UCSD-AML1 (cell line): Measurements from ENCODE around the gene NDUFS1.
"Not testable (repeated sequence)": the region's sequence is repeated elsewhere in the genome, so short reads cannot be mapped to it uniquely, and the experiment has no call there.

Experiments
- DNase-seq: peaks from one replicate; lab custom pipeline; 2025; ENCODE audit not compliant: unreplicated experiment; lab: John Stamatoyannopoulos, UW

NDUFS1 gene

DNA sequence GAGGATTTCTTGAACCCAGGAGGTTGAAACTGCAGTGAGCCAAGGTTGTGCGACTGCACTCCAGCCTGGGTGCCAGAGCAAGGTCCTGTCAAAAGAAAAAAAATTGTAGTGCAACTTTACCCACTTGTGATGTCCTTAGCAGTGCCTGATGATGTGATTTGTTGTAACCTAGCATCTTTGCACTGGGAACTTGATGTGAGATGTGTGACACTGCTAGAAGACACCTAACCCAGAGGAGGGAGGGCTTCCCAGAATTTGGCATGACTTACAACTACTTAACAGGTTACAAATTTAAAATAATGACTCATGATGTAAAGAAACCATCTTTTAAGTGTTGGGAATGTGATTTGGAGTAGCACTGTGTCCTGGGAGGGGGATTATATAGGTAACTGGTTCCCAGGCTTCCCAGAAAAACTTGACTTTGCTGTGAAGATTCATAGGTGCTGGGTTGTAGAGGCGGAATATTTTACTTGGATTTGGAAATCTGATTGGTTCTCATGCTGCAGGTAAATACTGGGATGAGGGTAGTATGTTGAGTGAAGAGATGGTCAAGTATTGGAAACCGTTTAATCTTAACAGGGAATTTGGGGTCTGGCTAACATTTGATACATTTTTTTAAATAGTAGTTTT lies 4.1 kb upstream of the NDUFS1 start:
- no peak for DNase-seq

DNA sequence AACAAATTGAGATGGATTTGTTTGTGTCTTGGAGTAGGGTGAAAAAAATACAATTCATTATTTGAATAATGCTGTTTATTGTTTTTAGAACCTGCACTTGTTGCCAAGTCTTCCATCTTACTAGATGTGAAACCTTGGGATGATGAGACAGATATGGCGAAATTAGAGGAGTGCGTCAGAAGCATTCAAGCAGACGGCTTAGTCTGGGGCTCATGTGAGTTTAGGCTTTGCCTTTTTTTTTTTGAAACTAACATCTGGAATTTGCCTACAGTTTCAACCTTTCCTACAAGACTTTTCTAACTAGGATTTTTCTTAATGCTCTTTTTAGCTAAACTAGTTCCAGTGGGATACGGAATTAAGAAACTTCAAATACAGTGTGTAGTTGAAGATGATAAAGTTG lies 3.2 kb upstream of the NDUFS1 start:
- DNase-seq = not testable (repeated sequence)

GRCh38 chr2:206160807-206161179 lies 1.5 kb upstream of the NDUFS1 start:
- no peak for DNase-seq

GRCh38 chr2:206160125-206160806 lies 1.0 kb upstream of the NDUFS1 start:
- DNase-seq = no peak

GRCh38 chr2:206158563-206159345 lies 490 bp downstream of the NDUFS1 start:
- DNase-seq = no peak

DNA sequence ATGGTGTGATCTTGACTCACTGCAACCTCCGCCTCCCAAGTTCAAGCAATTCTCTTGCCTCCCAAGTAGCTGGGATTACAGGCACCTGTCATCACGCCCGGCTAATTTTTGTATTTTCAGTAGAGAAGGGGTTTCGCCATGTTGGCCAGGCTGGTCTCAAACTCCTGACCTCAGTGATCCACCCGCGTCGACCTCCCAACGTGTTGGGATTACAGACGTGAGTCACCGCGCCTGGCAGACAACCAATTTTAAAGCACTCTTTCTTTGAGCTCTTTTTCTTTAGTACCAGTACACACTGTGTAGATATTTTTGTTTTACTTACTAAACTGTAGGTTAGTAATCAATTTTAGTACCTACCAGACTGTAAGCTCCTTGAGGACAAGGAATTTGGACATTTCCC lies 2.2 kb downstream of the NDUFS1 start:
- DNase-seq = not testable (repeated sequence)

- DNase-seq = no peak
Measured at GRCh38 chr2:206154197-206154596, 5.0 kb downstream of the NDUFS1 start.

DNA sequence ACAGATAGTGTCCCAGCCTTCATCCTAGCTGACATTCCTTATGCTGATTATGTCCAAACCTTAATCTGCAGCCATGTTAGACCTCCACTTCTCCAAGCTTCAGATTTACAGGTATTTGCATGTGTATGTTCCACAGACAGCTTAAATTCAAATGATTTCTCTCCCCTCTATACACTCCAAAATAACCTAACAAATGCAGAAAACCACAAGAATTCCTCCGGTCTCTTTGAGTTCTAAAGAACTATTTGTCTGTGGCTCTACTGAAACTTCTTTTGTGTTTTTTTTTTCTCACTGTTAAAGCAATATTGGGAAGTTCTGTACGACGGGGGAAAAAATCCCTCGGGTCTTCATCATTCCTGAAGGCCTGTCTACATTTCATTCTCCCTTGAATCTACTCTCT lies 8.6 kb downstream of the NDUFS1 start:
- no peak for DNase-seq

DNA sequence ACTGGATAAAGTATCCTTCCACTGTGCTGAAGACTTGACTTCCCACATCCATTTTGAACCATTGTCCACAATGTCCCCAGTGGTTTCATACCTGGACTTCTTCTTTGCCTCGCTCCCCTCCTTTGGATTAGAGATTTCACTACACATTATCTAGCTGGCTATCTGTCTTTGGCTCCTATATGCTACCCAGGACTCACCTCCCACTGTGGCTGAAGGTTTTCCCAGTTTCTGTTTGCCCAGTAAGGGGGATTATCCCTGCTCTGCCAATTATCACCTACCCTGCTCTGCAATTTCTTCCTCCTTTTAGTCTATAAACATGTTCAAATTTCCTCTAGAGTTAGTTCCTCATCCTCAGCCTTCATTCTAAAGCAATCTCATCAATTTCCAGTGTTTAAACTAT lies 9.1 kb downstream of the NDUFS1 start:
- no peak for DNase-seq

- DNase-seq = no peak
Measured at GRCh38 chr2:206149330-206149729, 9.9 kb downstream of the NDUFS1 start.

GRCh38 chr2:206145665-206146064 lies 13.6 kb downstream of the NDUFS1 start:
- DNase-seq = no peak

GRCh38 chr2:206144383-206144782 lies 14.9 kb downstream of the NDUFS1 start:
- no peak for DNase-seq

DNA sequence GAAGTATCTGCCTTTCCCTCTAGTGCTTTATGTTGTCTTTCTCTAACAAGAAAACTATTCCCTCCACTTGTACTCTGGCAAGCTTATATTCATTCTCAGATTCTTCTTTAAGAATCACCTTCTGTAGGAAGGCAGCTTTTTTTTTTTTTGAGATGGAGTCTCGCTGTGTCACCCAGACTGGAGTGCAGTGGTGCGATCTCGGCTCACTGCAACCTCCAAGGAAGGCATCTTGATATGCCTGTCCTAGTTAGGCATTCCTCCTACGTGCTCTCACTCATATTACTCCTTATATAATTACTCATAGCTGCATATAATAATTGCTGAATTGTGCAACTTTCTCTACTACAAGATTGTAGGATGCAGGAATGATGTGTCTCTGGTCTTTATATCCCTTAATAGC lies 15.8 kb downstream of the NDUFS1 start:
- no peak for DNase-seq

GRCh38 chr2:206127656-206128055 lies 31.6 kb downstream of the NDUFS1 start:
- DNase-seq = no peak

DNA sequence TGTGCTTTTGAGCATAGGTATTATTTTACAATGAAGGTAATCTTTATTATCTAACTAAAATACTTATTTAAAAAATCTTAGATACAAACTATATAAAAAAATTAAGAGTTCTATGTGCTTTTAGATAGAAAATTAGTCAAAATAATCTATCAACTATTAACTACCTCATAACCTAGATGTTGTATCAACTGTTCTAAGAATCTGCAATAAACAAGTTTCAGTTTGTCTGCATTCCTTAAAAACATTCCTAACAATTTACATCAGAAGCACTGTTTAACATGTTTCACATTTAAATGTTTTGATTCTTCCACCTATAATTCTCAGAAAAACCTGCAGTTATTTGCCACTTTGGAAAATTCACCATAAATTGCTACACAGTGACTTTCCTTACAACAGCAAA lies 33.3 kb downstream of the NDUFS1 start:
- no peak for DNase-seq

- DNase-seq = not testable (repeated sequence)
Measured at GRCh38 chr2:206122569-206122968, 36.7 kb downstream of the NDUFS1 start.

DNA sequence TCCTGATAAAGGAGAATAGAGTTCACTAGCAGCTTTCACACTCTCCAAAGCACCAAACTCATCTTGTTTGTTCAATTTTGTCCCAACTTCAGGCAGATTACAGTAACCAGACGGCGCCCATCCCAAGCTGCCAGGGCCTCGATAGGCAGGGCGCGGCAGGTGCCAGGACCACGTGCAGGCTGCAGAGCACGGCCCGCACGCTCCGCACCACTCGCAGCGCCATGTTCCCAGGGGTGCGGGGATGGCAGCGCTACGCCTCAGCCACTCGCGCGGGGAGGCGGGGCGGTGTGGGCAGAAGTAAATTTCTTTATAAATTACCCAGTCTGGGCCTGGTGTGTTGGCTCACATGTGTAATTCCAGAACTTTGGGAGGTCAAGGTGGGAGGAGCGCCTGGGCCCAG lies 43.0 kb downstream of the NDUFS1 start:
- no peak for DNase-seq

GRCh38 chr2:206115026-206115578 lies 44.1 kb downstream of the NDUFS1 start:
- no peak for DNase-seq

DNA sequence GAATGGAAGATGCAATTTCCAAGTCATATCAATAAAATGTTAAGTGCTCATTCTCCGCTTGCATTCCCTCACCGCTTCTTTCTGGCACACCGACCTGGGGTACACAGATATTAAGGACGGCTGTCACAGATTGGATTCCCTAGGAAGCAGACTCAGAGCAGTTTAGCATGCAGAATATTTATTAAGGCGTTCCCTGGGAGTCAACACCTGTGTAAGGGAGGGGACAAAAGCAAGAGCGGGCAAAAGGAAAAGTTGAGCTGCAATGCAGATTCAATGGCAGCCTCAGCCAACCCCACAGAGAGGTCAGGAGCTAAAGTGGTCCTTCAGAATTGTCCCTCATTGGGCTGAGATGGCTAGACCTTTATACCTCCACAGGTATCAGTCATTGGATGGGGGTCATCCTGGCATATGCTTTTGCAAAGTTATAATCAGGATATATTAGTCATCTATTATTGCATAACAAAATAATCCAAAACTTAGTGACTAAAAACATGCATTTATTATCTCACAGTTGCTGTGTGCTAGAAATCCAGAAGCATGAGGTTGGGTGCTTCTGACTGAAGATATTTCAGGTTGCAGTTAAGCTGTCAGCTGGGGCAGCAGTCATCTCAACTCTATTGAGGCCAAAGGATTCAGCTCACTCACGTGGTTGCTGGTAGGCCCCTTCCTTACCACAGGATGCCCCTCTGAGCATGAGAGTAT lies 46.2 kb downstream of the NDUFS1 start:
- DNase-seq = no peak

DNA sequence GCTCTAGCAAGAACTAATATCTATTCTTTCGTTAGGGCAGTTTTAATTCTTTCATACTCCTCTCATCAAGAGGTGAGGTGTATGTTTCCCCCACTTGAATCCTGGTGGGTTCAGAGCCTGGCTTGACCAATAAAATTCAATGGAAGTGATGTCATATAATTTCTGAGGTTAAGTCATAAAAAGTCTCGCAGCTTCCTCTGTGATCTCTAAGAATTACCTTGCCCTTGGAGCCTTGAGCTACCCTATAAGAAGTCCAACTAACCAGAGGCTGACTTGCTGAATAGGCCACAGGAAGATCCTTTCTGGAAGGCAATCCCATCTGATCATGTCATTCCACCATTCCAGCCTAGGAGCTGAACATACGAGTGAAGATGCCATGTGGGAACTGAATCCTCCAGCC lies 47.1 kb downstream of the NDUFS1 start:
- no peak for DNase-seq

GRCh38 chr2:206108713-206109112 lies 50.5 kb downstream of the NDUFS1 start:
- no peak for DNase-seq
